Measurements from ENCODE around the gene MAP3K5.

DNA sequence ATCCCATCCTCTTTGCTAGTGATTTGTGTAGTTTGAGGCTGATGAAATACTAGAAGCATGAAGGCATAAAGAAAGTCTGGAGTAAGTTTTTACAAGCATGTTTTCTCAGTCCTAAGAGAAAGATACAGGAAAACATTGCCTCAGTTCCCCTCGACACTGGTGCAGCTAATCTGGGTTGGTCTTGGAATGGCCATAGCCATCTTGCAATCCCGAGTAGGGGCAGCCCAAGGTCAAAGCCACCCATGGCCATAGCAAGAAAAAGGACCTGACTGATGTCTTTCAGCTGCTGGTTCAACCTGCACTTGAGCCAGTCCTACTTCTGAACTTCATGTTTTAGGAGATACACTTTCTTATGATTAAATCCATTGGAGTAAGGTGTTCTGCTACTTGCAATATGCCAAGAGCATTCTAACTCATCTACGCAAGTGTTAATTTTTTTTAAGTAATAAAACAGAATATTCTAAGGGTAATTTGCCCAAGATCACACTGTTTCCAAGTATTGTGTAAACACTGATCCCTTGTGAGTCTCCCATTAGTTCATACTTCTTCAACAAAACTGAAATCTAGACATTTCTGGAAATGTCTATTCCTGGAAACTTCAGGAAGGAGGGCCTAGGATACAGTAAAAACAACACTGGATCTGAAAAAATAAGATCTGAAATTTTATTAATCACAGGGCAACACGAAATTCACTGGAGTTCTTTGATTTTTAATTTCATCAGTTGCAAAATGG is 108.9 kb downstream of the MAP3K5 start:
- no peak for TF ChIP-seq POLR2A (IDR thresholded peaks at IDR 0.05)
- TF ChIP-seq, protein P1, sequence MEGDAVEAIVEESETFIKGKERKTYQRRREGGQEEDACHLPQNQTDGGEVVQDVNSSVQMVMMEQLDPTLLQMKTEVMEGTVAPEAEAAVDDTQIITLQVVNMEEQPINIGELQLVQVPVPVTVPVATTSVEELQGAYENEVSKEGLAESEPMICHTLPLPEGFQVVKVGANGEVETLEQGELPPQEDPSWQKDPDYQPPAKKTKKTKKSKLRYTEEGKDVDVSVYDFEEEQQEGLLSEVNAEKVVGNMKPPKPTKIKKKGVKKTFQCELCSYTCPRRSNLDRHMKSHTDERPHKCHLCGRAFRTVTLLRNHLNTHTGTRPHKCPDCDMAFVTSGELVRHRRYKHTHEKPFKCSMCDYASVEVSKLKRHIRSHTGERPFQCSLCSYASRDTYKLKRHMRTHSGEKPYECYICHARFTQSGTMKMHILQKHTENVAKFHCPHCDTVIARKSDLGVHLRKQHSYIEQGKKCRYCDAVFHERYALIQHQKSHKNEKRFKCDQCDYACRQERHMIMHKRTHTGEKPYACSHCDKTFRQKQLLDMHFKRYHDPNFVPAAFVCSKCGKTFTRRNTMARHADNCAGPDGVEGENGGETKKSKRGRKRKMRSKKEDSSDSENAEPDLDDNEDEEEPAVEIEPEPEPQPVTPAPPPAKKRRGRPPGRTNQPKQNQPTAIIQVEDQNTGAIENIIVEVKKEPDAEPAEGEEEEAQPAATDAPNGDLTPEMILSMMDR (IDR thresholded peaks at IDR 0.05): no peak

Data from gastroesophageal sphincter (tissue), 3 donors.